ENCODE measurements around the gene TGIF1.

The TGIF1 gene

GRCh38 chr18:3504637-3505036 lies 54.7 kb downstream of the TGIF1 start:
- DNase-seq (ENCODE audit: low read depth) = no peak
- TF ChIP-seq CTCF (conservative IDR thresholded peaks at IDR 0.05; ENCODE audit: low read depth, low read length) = no peak
- no peak overlapping the region for H3K4me3 ChIP-seq (ENCODE audit: low read length)

- peak overlapping the region; percentile 9 for H3K4me3 ChIP-seq (ENCODE audit: low read length)
- peak; percentile 8 for TF ChIP-seq CTCF (conservative IDR thresholded peaks at IDR 0.05; ENCODE audit: low read depth, low read length)
- no peak for DNase-seq (ENCODE audit: low read depth)
Observed at GRCh38 chr18:3508576-3509549, 58.9 kb downstream of the TGIF1 start.

Measured in retinal pigment epithelial cell (primary cell).